Neural progenitor cell (in vitro differentiated cells): Measurements from ENCODE around the gene PLEKHG1. TPM values are rescaled to one million over a fixed set of nuclear protein-coding genes. Genes with fewer than 3 reads are reported as not detected.

Experiments
- DNase-seq: peaks from one replicate; pipeline ENCODE4 v3.0.0-alpha.2; 2016; ENCODE audit warnings: low spot score
- H2AFZ ChIP-seq: fragments of 200-600 bp; sonication (generic); replicated peaks from 2 replicates; pipeline ENCODE4 v1.6.1; 2016; ENCODE audit warnings: antibody characterized with exemption
- H3F3A ChIP-seq: fragments of 200-600 bp; sonication (generic); 2 replicates; pipeline ENCODE4 v1.6.1; 2016; ENCODE audit warnings: antibody characterized with exemption, low read depth
- H3K27ac ChIP-seq: fragments of 200-600 bp; sonication (generic); 2 replicates; pipeline ENCODE4 v1.5.1; 2016; ENCODE audit warnings: mild to moderate bottlenecking
- H3K27me3 ChIP-seq: fragments of 200-600 bp; sonication (generic); 2 replicates; pipeline ENCODE4 v1.6.1; 2016; ENCODE audit warnings: mild to moderate bottlenecking, moderate library complexity
- H3K36me3 ChIP-seq: fragments of 200-600 bp; sonication (generic); 2 replicates; pipeline ENCODE4 v1.5.1; 2016
- H3K4me1 ChIP-seq: fragments of 200-600 bp; sonication (generic); 2 replicates; pipeline ENCODE4 v1.6.1; 2016; ENCODE audit warnings: mixed run types
- H3K4me2 ChIP-seq: fragments of 200-600 bp; sonication (generic); 2 replicates; pipeline ENCODE4 v1.6.1; 2016
- H3K4me3 ChIP-seq: fragments of 200-600 bp; sonication (generic); 2 replicates; pipeline ENCODE4 v1.5.1; 2016
- H3K79me2 ChIP-seq: fragments of 200-600 bp; sonication (generic); 2 replicates; pipeline ENCODE4 v1.6.1; 2016; ENCODE audit warnings: low read depth
- H3K9ac ChIP-seq: fragments of 200-600 bp; sonication (generic); 2 replicates; pipeline ENCODE4 v1.6.1; 2016
- H3K9me3 ChIP-seq: fragments of 200-600 bp; sonication (generic); 2 replicates; pipeline ENCODE4 v1.5.1; 2016; ENCODE audit warnings: low read depth
- H4K20me1 ChIP-seq: fragments of 200-600 bp; sonication (generic); 2 replicates; pipeline ENCODE4 v1.6.1; 2016; ENCODE audit warnings: low read depth
- H3K27ac Mint-ChIP-seq: 3 replicates; pipeline ENCODE4 v1.8.0; 2021; ENCODE audit warnings: mixed read lengths
- H3K27me3 Mint-ChIP-seq: 2 replicates; pipeline ENCODE4 v1.8.0; 2022; ENCODE audit warnings: low read depth, mild to moderate bottlenecking, inconsistent platforms, moderate library complexity, mixed read lengths; ENCODE audit not compliant: insufficient read depth
- H3K36me3 Mint-ChIP-seq: 3 replicates; pipeline ENCODE4 v1.8.0; 2021; ENCODE audit warnings: mixed read lengths
- H3K4me1 Mint-ChIP-seq: 3 replicates; pipeline ENCODE4 v1.8.0; 2021; ENCODE audit warnings: mixed read lengths
- H3K4me3 Mint-ChIP-seq: 3 replicates; pipeline ENCODE4 v1.8.0; 2021; ENCODE audit warnings: mild to moderate bottlenecking, moderate library complexity, mixed read lengths
- H3K9me3 Mint-ChIP-seq: 3 replicates; pipeline ENCODE4 v1.8.0; 2020; ENCODE audit warnings: mixed read lengths
- CTCF ChIP-seq: fragments of 200-600 bp; sonication (generic); IDR thresholded peaks from 2 replicates; pipeline ENCODE4 v1.5.1; 2017; ENCODE audit warnings: antibody characterized with exemption, mild to moderate bottlenecking
- EZH2 ChIP-seq: fragments of 200-600 bp; sonication (generic); IDR thresholded peaks from 2 replicates; pipeline ENCODE4 v1.6.1; 2017; ENCODE audit warnings: antibody characterized with exemption, mild to moderate bottlenecking, moderate library complexity
- EZH2phosphoT487 ChIP-seq: fragments of 200-600 bp; sonication (generic); IDR thresholded peaks from 2 replicates; pipeline ENCODE4 v1.6.1; 2017; ENCODE audit warnings: antibody characterized with exemption
- total RNA-seq: library from RNA; depleted of rRNA; stranded (reverse); fragments of >200 nt; gene quantifications from 2 replicates; pipeline ENCODE4 v1.2.3, GENCODE V29; 2015; ENCODE audit warnings: low replicate concordance

PLEKHG1 gene
- total RNA-seq, 1 donor from 2014 or later = 4.7 TPM

DNA sequence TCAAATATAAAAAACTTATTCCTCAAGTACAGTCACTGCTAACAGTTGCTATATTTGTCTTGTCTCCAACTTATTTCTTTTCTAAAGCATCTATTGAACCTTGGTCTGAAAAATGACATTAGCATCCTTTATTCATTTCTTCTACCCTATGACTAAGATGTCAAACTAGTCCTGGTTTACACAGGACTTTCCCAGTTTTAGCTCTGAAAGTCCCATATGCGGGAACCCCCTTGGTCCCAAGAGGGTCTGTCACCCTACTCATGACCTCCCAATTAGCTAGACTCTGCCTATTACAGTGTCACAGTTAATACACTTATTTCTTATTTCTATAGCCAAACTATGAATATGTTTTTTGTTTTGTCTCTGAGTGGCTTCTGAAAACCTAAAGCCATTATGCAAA is 37.1 kb downstream of the PLEKHG1 start:
- Histone ChIP-seq H3K4me3 (no peak overlapping the region), H3K27ac (no peak overlapping the region), H3F3A (no peaks in the 10 kb centered on the region), H3K79me2 (no peaks in the 10 kb centered on the region), H3K27me3 (no peaks in the 10 kb centered on the region), H3K4me2 (no peak overlapping the region), H3K9ac (no peak overlapping the region), H3K36me3 (no peaks in the 10 kb centered on the region), H4K20me1 (no peaks in the 10 kb centered on the region), H3K9me3 (no peaks in the 10 kb centered on the region), H3K4me1 (no peaks in the 10 kb centered on the region), H2AFZ (no peak overlapping the region)
- TF ChIP-seq EZH2phosphoT487 (no peak), EZH2 (no peak), CTCF (no peak)
- peaks cover 47% of the 10 kb centered on the region for H3K4me1 Mint-ChIP-seq
- H3K27ac Mint-ChIP-seq = no peak overlapping the region
- H3K27me3 Mint-ChIP-seq = no peaks in the 10 kb centered on the region
- H3K9me3 Mint-ChIP-seq = no peaks in the 10 kb centered on the region
- H3K4me3 Mint-ChIP-seq = no peak overlapping the region
- DNase-seq = no peak
- H3K36me3 Mint-ChIP-seq = peaks cover 6% of the 10 kb centered on the region

GRCh38 chr6:150637266-150637665 is 37.6 kb downstream of the PLEKHG1 start:
- H3K36me3 ChIP-seq = no peaks in the 10 kb centered on the region
- no peak overlapping the region for H3K9ac ChIP-seq
- no peak overlapping the region for H2AFZ ChIP-seq
- Mint-ChIP-seq H3K4me3 (no peak overlapping the region), H3K36me3 (peaks cover 6% of the 10 kb centered on the region), H3K4me1 (peaks cover 42% of the 10 kb centered on the region), H3K27ac (no peak overlapping the region), H3K9me3 (no peaks in the 10 kb centered on the region), H3K27me3 (no peaks in the 10 kb centered on the region)
- no peaks in the 10 kb centered on the region for H3K27me3 ChIP-seq
- H3K4me3 ChIP-seq = no peak overlapping the region
- no peaks in the 10 kb centered on the region for H3K4me1 ChIP-seq
- H3K9me3 ChIP-seq = no peaks in the 10 kb centered on the region
- no peaks in the 10 kb centered on the region for H3K79me2 ChIP-seq
- no peak overlapping the region for H3K27ac ChIP-seq
- H3F3A ChIP-seq = no peaks in the 10 kb centered on the region
- no peak for DNase-seq
- TF ChIP-seq EZH2phosphoT487 (no peak), EZH2 (no peak), CTCF (no peak)
- H3K4me2 ChIP-seq = no peak overlapping the region
- H4K20me1 ChIP-seq = no peaks in the 10 kb centered on the region

DNA sequence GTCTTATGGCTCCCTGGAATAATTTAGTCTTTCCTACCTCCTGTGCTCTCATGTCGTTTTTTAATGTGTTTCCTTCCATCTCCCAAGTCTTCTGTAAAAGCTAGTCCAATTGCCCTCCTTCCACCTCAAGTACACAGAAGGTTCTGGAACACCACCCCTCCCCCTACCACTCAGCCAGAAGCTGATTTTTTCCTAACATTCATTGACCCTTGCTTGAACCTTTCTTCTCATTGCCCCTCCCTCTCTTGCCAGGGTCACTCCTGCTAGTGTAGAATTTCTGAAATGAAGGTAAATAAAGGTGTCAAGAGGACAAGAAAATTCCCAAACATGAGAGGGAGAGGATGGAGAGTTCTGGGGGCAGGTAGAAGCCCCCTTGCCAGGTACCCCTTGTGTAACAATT is 38.6 kb downstream of the PLEKHG1 start:
- H3K27ac ChIP-seq = no peak overlapping the region
- H3K36me3 ChIP-seq = no peaks in the 10 kb centered on the region
- H2AFZ ChIP-seq = no peak overlapping the region
- no peaks in the 10 kb centered on the region for H3K27me3 Mint-ChIP-seq
- no peaks in the 10 kb centered on the region for H3K9me3 ChIP-seq
- no peaks in the 10 kb centered on the region for H3K79me2 ChIP-seq
- no peaks in the 10 kb centered on the region for H3K4me1 ChIP-seq
- no peaks in the 10 kb centered on the region for H4K20me1 ChIP-seq
- H3K4me2 ChIP-seq = no peak overlapping the region
- TF ChIP-seq EZH2phosphoT487 (no peak), CTCF (no peak), EZH2 (no peak)
- H3K9me3 Mint-ChIP-seq = no peaks in the 10 kb centered on the region
- H3K4me3 ChIP-seq = no peak overlapping the region
- no peak overlapping the region for H3K4me3 Mint-ChIP-seq
- H3K4me1 Mint-ChIP-seq = peaks cover 40% of the 10 kb centered on the region
- H3K27ac Mint-ChIP-seq = peak overlapping the region; percentile 6
- no peaks in the 10 kb centered on the region for H3K27me3 ChIP-seq
- no peaks in the 10 kb centered on the region for H3F3A ChIP-seq
- H3K9ac ChIP-seq = no peak overlapping the region
- H3K36me3 Mint-ChIP-seq = peaks cover 6% of the 10 kb centered on the region
- DNase-seq = no peak
